HUES48 (cell line): ENCODE results near the gene GDF10.

Experiments
- H3K27ac ChIP-seq: one replicate; pipeline ENCODE4 v1.7.0; 2013; ENCODE audit warnings: low read depth, low read length, inconsistent platforms
- H3K27me3 ChIP-seq: 2 replicates; pipeline ENCODE4 v1.6.1; 2013; ENCODE audit warnings: mild to moderate bottlenecking, low read length; ENCODE audit not compliant: control insufficient read depth, insufficient read depth
- H3K36me3 ChIP-seq: 2 replicates; pipeline ENCODE4 v1.6.1; 2013; ENCODE audit warnings: low read length; ENCODE audit not compliant: control insufficient read depth, insufficient read depth
- H3K4me1 ChIP-seq: 2 replicates; pipeline ENCODE4 v1.6.1; 2013; ENCODE audit warnings: mild to moderate bottlenecking, low read length; ENCODE audit not compliant: control insufficient read depth, insufficient read depth
- H3K4me3 ChIP-seq: 2 replicates; pipeline ENCODE4 v1.5.1; 2013; ENCODE audit warnings: mild to moderate bottlenecking, low read depth, low read length
- H3K9ac ChIP-seq: 2 replicates; pipeline ENCODE4 v1.6.1; 2013; ENCODE audit warnings: mild to moderate bottlenecking, low read depth, low read length, moderate library complexity
- H3K9me3 ChIP-seq: 2 replicates; pipeline ENCODE4 v1.6.1; 2013; ENCODE audit warnings: low read length; ENCODE audit not compliant: control insufficient read depth, insufficient read depth

Gene GDF10

DNA sequence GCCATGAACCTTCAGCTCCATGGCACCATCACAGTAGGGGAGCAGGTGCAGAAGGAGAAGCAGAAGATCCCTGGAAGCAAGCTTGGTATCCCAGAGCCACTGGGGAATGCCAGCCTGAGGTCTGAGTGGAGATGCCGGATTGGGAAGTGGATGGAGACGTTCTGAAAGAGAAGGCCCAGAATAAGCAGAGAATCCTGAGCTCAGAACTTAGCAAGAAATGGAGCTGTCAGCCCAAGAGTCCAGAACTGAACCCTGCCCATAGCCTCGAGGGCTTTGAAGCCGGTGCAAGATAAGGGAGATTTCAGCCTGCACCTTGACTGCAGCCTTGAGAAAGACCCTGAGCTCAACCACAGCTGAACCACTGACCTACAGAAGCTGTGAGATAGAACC lies 13.9 kb upstream of the GDF10 start:
- no peak overlapping the region for H3K27ac ChIP-seq
- no peak overlapping the region for H3K4me3 ChIP-seq

DNA sequence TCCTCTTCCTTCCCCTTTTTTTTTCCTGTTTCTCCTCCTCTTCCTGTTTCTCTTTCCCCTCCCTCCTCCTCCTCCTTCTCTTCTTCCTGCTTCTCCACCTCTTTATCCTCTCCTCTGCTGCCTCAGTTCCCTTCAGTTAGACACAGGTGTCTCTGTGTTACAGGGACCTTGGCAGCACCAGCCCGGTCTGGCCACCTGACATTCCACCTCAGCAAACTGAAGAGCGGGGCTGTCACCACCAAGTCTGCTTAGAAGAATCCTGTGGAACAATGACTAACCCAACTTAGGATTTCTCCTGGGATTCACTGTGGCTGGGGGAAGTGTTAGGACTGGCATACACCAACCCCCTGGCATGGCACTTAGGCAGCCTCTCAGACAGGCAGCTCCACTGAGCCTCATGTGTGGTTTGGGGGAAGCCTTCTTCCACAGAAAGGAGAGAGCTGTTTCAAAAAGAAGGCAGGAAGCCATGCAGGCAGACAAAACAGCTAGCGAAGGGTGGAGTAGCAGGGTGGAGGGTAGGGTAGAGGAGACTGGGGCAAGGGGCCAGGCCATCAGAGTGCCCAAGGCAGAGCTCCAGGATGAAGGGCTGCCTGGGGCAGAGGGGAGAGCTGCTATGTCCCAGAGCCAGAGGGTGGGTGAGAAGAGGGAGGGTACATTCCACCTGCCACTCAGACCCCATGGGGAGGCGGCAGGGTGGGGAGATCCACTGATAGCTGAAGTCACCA lies 13.2 kb upstream of the GDF10 start:
- Histone ChIP-seq H3K36me3 (no peaks in the 10 kb centered on the region), H3K4me3 (no peak overlapping the region), H3K9ac (no peak overlapping the region), H3K4me1 (no peaks in the 10 kb centered on the region), H3K9me3 (no peaks in the 10 kb centered on the region), H3K27ac (no peak overlapping the region), H3K27me3 (no peaks in the 10 kb centered on the region)

More for the DNA sequence above, 13.9 kb upstream of the GDF10 start:
- H3K27me3 ChIP-seq: no peaks in the 10 kb centered on the region
- H3K4me1 ChIP-seq: no peaks in the 10 kb centered on the region
- no peak overlapping the region for H3K9ac ChIP-seq
- H3K36me3 ChIP-seq: no peaks in the 10 kb centered on the region
- no peaks in the 10 kb centered on the region for H3K9me3 ChIP-seq

DNA sequence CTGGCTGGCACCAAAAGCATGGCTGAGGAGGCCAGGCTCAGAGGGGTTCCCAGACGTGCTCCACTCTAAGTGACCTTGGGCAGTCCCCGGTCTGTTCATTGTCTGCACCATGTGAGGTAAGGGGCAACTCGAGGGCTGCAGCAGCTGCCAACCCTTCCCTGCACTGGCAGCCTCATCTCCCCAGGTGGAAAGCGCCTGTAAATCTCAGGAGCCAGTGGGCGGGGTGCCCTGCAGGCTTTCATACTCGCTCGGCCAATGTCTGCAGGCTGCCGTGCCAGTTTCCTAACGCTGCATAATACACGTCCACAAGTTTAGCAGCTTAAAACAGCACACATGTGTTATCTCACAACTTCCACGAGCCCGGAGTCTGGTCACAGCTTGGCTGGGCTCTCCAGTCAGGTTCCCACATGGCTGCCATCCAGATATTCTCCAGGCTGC lies 12.6 kb upstream of the GDF10 start:
- Histone ChIP-seq H3K4me3 (no peak overlapping the region), H3K27me3 (no peaks in the 10 kb centered on the region), H3K9ac (no peak overlapping the region), H3K4me1 (no peaks in the 10 kb centered on the region), H3K36me3 (no peaks in the 10 kb centered on the region), H3K27ac (no peak overlapping the region), H3K9me3 (no peaks in the 10 kb centered on the region)

DNA sequence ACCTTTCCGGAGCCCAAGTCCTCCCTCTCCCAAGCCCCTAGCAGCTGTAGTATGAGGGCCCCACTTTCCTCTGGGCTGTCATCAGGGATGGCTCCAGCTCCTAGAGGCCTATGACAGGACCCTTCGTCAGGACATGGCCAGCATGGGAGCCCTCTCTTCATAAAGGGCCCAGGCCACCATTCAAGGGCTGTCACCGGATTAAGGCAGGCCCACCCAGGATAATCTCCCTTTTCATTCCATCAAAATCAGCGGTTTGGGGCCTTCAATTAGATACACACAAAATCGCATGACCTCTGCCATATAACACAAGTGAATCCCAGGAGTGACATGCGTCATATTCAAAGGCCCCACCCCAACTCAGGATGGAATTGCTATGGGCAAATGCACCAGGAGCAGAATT lies 12.2 kb upstream of the GDF10 start:
- H3K27ac ChIP-seq: no peak overlapping the region
- H3K36me3 ChIP-seq: no peaks in the 10 kb centered on the region
- H3K4me1 ChIP-seq: no peaks in the 10 kb centered on the region
- no peaks in the 10 kb centered on the region for H3K27me3 ChIP-seq
- H3K9ac ChIP-seq: no peak overlapping the region
- no peaks in the 10 kb centered on the region for H3K9me3 ChIP-seq
- H3K4me3 ChIP-seq: no peak overlapping the region

DNA sequence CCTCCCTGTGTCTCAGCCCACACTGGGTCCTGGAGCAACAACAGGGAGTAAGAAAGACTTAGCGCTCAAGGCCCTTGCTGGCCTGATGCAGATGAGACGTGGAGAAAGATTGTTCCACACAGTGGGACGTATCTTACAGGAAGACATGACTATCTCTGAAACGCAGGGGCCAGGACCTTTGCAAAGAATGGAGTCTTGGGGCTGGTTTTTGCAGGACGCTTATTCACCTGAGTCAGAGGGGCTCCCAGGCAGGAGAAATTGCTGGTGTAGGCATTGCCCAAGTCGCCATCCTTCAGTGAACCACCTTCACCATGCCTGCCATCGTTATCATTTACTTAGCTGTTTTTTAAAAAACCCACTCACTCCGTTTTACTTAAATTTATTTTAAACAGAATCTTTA lies 11.8 kb upstream of the GDF10 start:
- Histone ChIP-seq H3K27me3 (no peaks in the 10 kb centered on the region), H3K36me3 (no peaks in the 10 kb centered on the region), H3K27ac (no peak overlapping the region), H3K9ac (no peak overlapping the region), H3K4me3 (no peak overlapping the region), H3K9me3 (no peaks in the 10 kb centered on the region), H3K4me1 (no peaks in the 10 kb centered on the region)

DNA sequence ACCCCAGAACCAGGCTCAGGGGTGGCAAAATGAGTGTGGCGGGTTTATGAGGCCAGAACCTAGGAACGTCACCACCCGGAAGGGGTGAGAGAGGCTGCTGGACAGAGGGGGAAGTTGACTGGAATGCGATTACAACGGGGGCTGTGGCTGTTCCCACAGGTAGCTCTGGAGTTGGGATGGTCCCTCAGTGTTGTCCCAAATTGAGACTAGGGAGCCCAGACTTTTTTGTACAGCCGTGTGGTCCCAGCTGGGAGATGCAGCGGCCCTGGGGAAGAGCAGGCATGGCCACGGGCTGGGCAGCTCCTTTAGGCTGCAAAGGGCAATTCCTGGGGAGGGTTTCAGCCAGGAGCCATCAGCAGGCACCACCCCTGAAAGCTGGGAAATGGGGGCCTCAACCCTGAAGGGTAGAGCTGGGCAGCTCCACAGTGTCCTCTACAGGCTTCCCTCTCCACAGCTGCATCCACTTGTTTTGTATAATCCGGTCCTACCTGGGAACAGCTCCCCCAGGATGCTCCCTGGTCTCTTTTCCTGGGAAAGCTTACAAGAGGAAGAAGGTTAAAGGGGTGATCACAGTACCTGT lies 11.0 kb upstream of the GDF10 start:
- Histone ChIP-seq H3K27me3 (no peaks in the 10 kb centered on the region), H3K4me3 (no peak overlapping the region), H3K4me1 (no peaks in the 10 kb centered on the region), H3K9me3 (no peaks in the 10 kb centered on the region), H3K9ac (no peak overlapping the region), H3K36me3 (no peaks in the 10 kb centered on the region), H3K27ac (no peak overlapping the region)

DNA sequence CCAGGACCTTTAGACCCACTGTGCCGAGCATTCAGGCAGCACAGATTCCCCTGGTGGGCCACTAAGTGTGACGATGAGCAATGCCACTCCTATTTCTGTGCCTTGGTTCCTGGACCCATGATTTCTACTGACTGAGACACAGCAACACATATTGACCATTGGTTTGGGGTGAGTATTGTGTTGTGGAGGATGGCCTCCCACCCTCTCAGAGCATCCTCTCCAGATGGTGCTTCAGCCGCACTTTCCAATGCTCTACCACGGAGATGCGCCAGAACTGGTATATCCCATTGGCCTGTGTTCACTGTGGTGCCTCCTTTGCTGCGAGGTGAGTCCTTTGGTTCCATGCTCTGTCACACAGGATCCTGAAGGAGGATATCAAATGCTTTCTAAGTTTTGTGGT lies 10.1 kb upstream of the GDF10 start:
- Histone ChIP-seq H3K9ac (no peak overlapping the region), H3K4me1 (no peaks in the 10 kb centered on the region), H3K27ac (no peak overlapping the region), H3K4me3 (no peak overlapping the region), H3K27me3 (no peaks in the 10 kb centered on the region), H3K9me3 (no peaks in the 10 kb centered on the region), H3K36me3 (no peaks in the 10 kb centered on the region)

DNA sequence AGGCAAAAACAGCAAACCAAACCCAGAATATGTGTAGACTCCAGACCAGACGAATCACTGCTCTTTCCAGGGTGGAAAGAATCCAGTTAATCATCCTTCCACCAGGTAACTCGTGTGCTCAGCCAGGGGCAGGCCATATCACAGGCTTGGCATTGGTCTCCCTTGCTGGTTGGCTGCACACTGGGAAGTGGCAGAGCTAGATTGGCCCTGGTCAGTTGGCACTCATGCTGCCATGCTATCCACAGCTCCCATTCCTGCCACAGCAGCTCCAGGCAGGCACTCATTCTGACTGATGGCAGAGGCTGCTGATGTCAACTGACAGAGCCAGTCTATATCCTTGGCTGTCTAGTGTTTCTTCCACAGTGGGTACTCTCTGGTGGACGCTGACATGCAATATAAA lies 9.7 kb upstream of the GDF10 start:
- Histone ChIP-seq H3K4me3 (no peak overlapping the region), H3K36me3 (no peaks in the 10 kb centered on the region), H3K27me3 (no peaks in the 10 kb centered on the region), H3K4me1 (no peaks in the 10 kb centered on the region), H3K27ac (no peak overlapping the region), H3K9me3 (no peaks in the 10 kb centered on the region), H3K9ac (no peak overlapping the region)

DNA sequence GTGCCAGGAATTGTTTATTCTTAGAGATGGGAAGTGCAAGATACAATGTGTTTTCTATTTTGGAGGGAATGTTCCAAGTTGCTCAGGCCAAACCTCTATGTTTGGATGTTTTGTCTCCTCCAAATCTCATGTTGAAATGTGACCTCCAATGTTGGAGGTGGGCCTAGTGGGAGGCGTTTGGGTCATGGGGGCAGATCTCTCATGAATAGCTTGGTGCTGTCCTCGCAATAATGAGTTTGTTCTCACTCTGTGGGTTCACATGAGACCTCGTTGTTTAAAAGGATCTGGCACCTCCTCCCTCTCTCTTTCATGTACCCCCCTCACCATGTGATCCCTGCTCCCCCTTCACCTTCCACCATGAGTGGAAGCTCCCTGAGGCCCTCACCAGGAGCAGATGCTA lies 8.3 kb upstream of the GDF10 start:
- no peak overlapping the region for H3K27ac ChIP-seq
- no peak overlapping the region for H3K4me3 ChIP-seq
- no peak overlapping the region for H3K9ac ChIP-seq
- no peaks in the 10 kb centered on the region for H3K27me3 ChIP-seq
- no peaks in the 10 kb centered on the region for H3K36me3 ChIP-seq
- H3K9me3 ChIP-seq: no peaks in the 10 kb centered on the region
- peaks cover 4% of the 10 kb centered on the region; the same call in 1 of the 2 replicates for H3K4me1 ChIP-seq

DNA sequence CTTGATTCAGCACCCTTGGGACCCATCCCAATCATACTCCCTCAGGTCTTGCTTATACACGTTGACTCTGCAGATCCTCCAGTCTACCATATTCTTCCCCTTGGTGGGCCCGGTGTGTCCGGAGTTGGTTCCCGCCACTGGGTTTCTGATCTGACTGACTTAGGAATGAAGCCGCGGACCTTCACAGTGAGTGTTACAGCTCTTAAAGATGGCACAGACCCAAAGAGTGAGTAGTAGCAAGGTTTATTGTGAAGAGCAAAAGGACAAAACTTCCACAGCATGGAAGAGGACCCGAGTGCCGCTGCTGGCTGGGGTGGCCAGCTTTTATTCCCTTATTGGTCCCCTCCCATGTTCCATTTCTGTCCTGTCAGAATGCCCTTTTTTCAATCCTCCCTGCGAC lies 5.9 kb upstream of the GDF10 start:
- no peaks in the 10 kb centered on the region for H3K9me3 ChIP-seq
- H3K4me3 ChIP-seq: no peak overlapping the region
- H3K27me3 ChIP-seq: peaks cover 7% of the 10 kb centered on the region
- H3K27ac ChIP-seq: no peak overlapping the region
- H3K36me3 ChIP-seq: no peaks in the 10 kb centered on the region
- H3K9ac ChIP-seq: no peak overlapping the region
- peaks cover 5% of the 10 kb centered on the region; the same call in 1 of the 2 replicates for H3K4me1 ChIP-seq

DNA sequence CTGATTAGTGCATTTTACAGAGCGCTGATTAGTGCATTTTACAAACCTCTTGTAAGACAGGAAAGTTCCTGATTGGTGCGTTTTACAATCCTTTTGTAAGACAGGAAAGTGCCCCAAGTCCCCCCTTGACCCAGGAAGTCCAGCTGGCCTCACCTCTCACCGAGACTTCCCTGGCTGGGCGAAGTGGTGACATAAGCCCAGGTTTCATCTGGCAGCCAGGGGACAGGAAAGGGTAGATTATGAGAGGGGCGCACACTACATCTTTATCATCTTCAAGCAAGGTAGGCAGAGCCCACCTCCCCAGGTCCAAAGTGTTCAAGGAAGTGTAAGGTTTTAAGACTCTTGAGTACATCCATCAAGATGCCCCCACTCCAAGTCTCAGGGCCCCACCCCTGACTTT lies 5.5 kb upstream of the GDF10 start:
- peaks cover 12% of the 10 kb centered on the region for H3K27me3 ChIP-seq
- H3K36me3 ChIP-seq: no peaks in the 10 kb centered on the region
- no peak overlapping the region for H3K4me3 ChIP-seq
- H3K4me1 ChIP-seq: peaks cover 5% of the 10 kb centered on the region; the same call in 1 of the 2 replicates
- H3K9ac ChIP-seq: no peak overlapping the region
- no peaks in the 10 kb centered on the region for H3K9me3 ChIP-seq
- no peak overlapping the region for H3K27ac ChIP-seq
